PFSK-1 (cell line): ENCODE data around the gene PTAR1.

Source experiments
- REST ChIP-seq, 2 experiments: IDR thresholded peaks; 2 replicates each; pipeline versions ENCODE4 v1.6.1 to v1.8.0; 2011 to 2012; ENCODE audit warnings: low read depth in 2 of 2, low read length in 2 of 2, control low read depth in 1 of 2, inconsistent platforms in 1 of 2, mild to moderate bottlenecking in 1 of 2, moderate library complexity in 1 of 2; ENCODE audit not compliant: insufficient read depth in 1 of 2
- SIN3A ChIP-seq: IDR thresholded peaks from 2 replicates; pipeline ENCODE4 v1.6.1; 2012; ENCODE audit warnings: mild to moderate bottlenecking, low read length, moderate library complexity, borderline replicate concordance; ENCODE audit not compliant: insufficient read depth

GRCh38 chr9:69746859-69747560 is 12.8 kb downstream of the PTAR1 start:
- TF ChIP-seq SIN3A (no peak), REST (IDR thresholded peaks at IDR 0.05; ENCODE audit: insufficient read depth in 1 of 2, low read depth in 2 of 2, low read length in 2 of 2) (no peak)
